Endothelial cell of umbilical vein (primary cell): Measurements from ENCODE around the gene SLC19A1. TPM values are rescaled to one million over a fixed set of nuclear protein-coding genes. Genes with fewer than 3 reads are reported as not detected.
A peak's percentile ranks its signal among the peaks of the same experiment; 100 is the strongest.

ENCODE experiments used
- BruUV-seq: library from RNA; stranded (reverse); fragments of 400-500 nt; replicated peaks from 2 replicates; lab custom pipeline; 2021; lab: Mats Ljungman, UMichigan
- CTCF ChIA-PET: fragments of 300-600, 350-600 bp; sonication (Branson Sonifier 250); formaldehyde crosslinking; loops from one replicate; lab custom pipeline; 2021; ENCODE audit warnings: antibody characterized with exemption, inconsistent platforms; lab: Charles Lee
- POLR2A ChIA-PET: fragments of 300-600, 350-600 bp; sonication (Branson Sonifier 250); formaldehyde crosslinking; loops from one replicate; lab custom pipeline; 2021; ENCODE audit warnings: antibody characterized with exemption, inconsistent platforms; lab: Charles Lee
- DNase-seq: peaks from one replicate; pipeline ENCODE4 v3.0.0-alpha.2; 2011; ENCODE audit warnings: low read depth, low spot score
- FAIRE-seq: peaks from 2 replicates; lab custom pipeline; 2011; peaks lifted over from hg19 to GRCh38; lab: Jason Lieb, UNC
- H2AFZ ChIP-seq: 2 replicates; pipeline ENCODE4 v1.6.0; 2012; ENCODE audit warnings: low read depth, low read length, control low read depth, inconsistent platforms
- H3K27ac ChIP-seq: 2 replicates; pipeline ENCODE4 v1.5.1; 2011; ENCODE audit warnings: low read depth, mild to moderate bottlenecking, control low read depth, low read length, moderate library complexity; ENCODE audit not compliant: insufficient read depth
- H3K27me3 ChIP-seq, 2 experiments: 2 replicates each; pipeline versions ENCODE4 v1.6.0 to v1.6.1; 2011; ENCODE audit warnings: low read length in 2 of 2, mixed read lengths in 1 of 2; ENCODE audit not compliant: control insufficient read depth in 2 of 2, insufficient read depth in 2 of 2
- H3K36me3 ChIP-seq, 2 experiments: 2 replicates in 1 of 2; 3 replicates in 1 of 2; pipeline ENCODE4 v1.5.1; 2011; ENCODE audit warnings: low read length in 2 of 2, mild to moderate bottlenecking in 1 of 2, moderate library complexity in 1 of 2; ENCODE audit not compliant: control insufficient read depth in 2 of 2, insufficient read depth in 2 of 2; ENCODE audit errors: extremely low read depth in 1 of 2
- H3K4me1 ChIP-seq: 3 replicates; pipeline ENCODE4 v1.5.1; 2011; ENCODE audit warnings: mild to moderate bottlenecking, low read length; ENCODE audit not compliant: control insufficient read depth, insufficient read depth; ENCODE audit errors: extremely low read depth
- H3K4me2 ChIP-seq: 2 replicates; pipeline ENCODE4 v1.6.1; 2011; ENCODE audit warnings: low read length, control low read depth, mixed read lengths; ENCODE audit not compliant: insufficient read depth
- H3K4me3 ChIP-seq, 3 experiments: fragments of 200-600 bp in 1 of 3; sonication (generic), shearing (Covaris generic) in 1 of 3; replicated peaks in 1 of 3; 2 replicates each; pipeline ENCODE4 v1.5.1; 2011 to 2016; ENCODE audit warnings: control low read depth in 3 of 3, low read length in 3 of 3, mild to moderate bottlenecking in 2 of 3, inconsistent platforms in 1 of 3, low read depth in 1 of 3, moderate library complexity in 1 of 3; ENCODE audit not compliant: insufficient read depth in 1 of 3
- H3K79me2 ChIP-seq: 2 replicates; pipeline ENCODE4 v1.6.0; 2012; ENCODE audit warnings: low read length, inconsistent platforms; ENCODE audit not compliant: control insufficient read depth, insufficient read depth
- H3K9ac ChIP-seq: replicated peaks from 2 replicates; pipeline ENCODE3; 2011; ENCODE audit warnings: low read length, control low read depth; ENCODE audit not compliant: insufficient read depth; ENCODE audit errors: extremely low read depth
- H3K9me1 ChIP-seq: replicated peaks from 3 replicates; pipeline ENCODE4 v1.6.0; 2011; ENCODE audit warnings: mild to moderate bottlenecking, low read length; ENCODE audit not compliant: control insufficient read depth, insufficient read depth; ENCODE audit errors: extremely low read depth
- H3K9me3 ChIP-seq: replicated peaks from 2 replicates; pipeline ENCODE4 v1.5.1; 2012; ENCODE audit warnings: low read length, inconsistent platforms; ENCODE audit not compliant: control insufficient read depth, insufficient read depth
- H4K20me1 ChIP-seq: replicated peaks from 2 replicates; pipeline ENCODE3; 2011; ENCODE audit warnings: mild to moderate bottlenecking, low read length; ENCODE audit not compliant: control insufficient read depth, insufficient read depth; ENCODE audit errors: extremely low read depth
- CTCF ChIP-seq, 2 donors: IDR thresholded peaks; 1 replicate in 1 of 2; 2 replicates in 1 of 2; pipeline ENCODE4 v1.5.1; 2011; ENCODE audit warnings: low read length in 2 of 2, mild to moderate bottlenecking in 2 of 2, moderate library complexity in 2 of 2, control low read depth in 1 of 2, inconsistent platforms in 1 of 2, low read depth in 1 of 2; ENCODE audit not compliant: insufficient read depth in 1 of 2; ENCODE audit errors: extremely low read depth in 1 of 2
- EZH2 ChIP-seq: IDR thresholded peaks from 2 replicates; pipeline ENCODE4 v1.6.1; 2012; ENCODE audit warnings: borderline replicate concordance, low read depth, mild to moderate bottlenecking, moderate library complexity, low read length, inconsistent platforms; ENCODE audit not compliant: severe bottlenecking
- FOS ChIP-seq: IDR thresholded peaks from 2 replicates; pipeline ENCODE4 v1.6.1; 2011; ENCODE audit warnings: mild to moderate bottlenecking, low read length, moderate library complexity, borderline replicate concordance; ENCODE audit not compliant: insufficient read depth
- GATA2 ChIP-seq: IDR thresholded peaks from 2 replicates; pipeline ENCODE4 v1.7.0; 2011; ENCODE audit warnings: low read depth, mild to moderate bottlenecking, moderate library complexity, mixed read lengths, low read length; ENCODE audit not compliant: insufficient read length, insufficient read depth
- JUN ChIP-seq: IDR thresholded peaks from 2 replicates; pipeline ENCODE4 v1.6.1; 2011; ENCODE audit warnings: borderline replicate concordance, low read depth; ENCODE audit not compliant: insufficient read length, insufficient read depth
- MAX ChIP-seq: IDR thresholded peaks from 2 replicates; pipeline ENCODE4 v1.6.1; 2011; ENCODE audit not compliant: insufficient read depth, insufficient read length
- MYC ChIP-seq: IDR thresholded peaks from one replicate; pipeline ENCODE4 v1.6.1; 2011; ENCODE audit warnings: mild to moderate bottlenecking, low read depth, low read length
- POLR2A ChIP-seq: IDR thresholded peaks from 2 replicates; pipeline ENCODE4 v1.6.1; 2012; ENCODE audit warnings: low read depth, mild to moderate bottlenecking, control low read depth, low read length
- POLR2AphosphoS5 ChIP-seq: IDR thresholded peaks from 2 replicates; pipeline ENCODE4 v1.6.1; 2012; ENCODE audit warnings: low read depth, mild to moderate bottlenecking, control low read depth, low read length, moderate library complexity; ENCODE audit not compliant: insufficient read depth
- dilution Hi-C: fragments of 300-500 bp; cut with MboI; formaldehyde crosslinking; loops from one replicate; pipeline ENCODE4 v1.15.0; 2019; ENCODE audit warnings: low sequenced_read_pairs; ENCODE audit not compliant: extremely low pct_ligation_motif_present
- intact Hi-C: fragments of 100-400 bp; cut with micrococcal nuclease; formaldehyde crosslinking; loops from one replicate; pipeline ENCODE4 v1.10.0; 2022
- polyA plus RNA-seq, 4 experiments: library from polyadenylated mRNA; depleted of rRNA in 3 of 4; stranded (reverse) in 3 of 4; unstranded in 1 of 4; fragments of >200 nt; gene quantifications; 2 replicates each; pipeline versions ENCODE4 v1.2.1 to v1.2.3, GENCODE V29; 2011 to 2012; ENCODE audit warnings: missing spikeins in 1 of 4
- total RNA-seq: library from RNA; stranded (reverse); gene quantifications from 2 replicates; pipeline ENCODE4 v1.2.3, GENCODE V29; 2021

Gene SLC19A1
- total and polyA plus RNA-seq, 2 donors (not counting 3 experiments of a cell fraction or from before 2014, with no cell fraction given) = 36.3 to 54.6 TPM

GRCh38 chr21:45542667-45543370 is 579 bp upstream of the SLC19A1 start:
- TSS peak; percentile 11 for BruUV-seq
- H3K9me3 ChIP-seq = no peaks in the 10 kb centered on the region
- no peaks in the 10 kb centered on the region for H3K9me1 ChIP-seq
- H3K36me3 ChIP-seq = no peaks in the 10 kb centered on the region
- peaks cover 9% of the 10 kb centered on the region for H3K4me1 ChIP-seq
- no peaks in the 10 kb centered on the region for H3K27me3 ChIP-seq
- H3K9ac ChIP-seq = no peak overlapping the region
- peaks cover 39% of the 10 kb centered on the region for H3K79me2 ChIP-seq
- ChIA-PET CTCF (interaction anchor here (1.9 kb wide), 1 partner anchor 13 kb away, joined by 7 read pairs; no protein-coding TSS in a partner anchor), POLR2A (interaction anchor here (0.7 kb wide), 1 partner anchor 24 kb away, joined by 7 read pairs; no protein-coding TSS in a partner anchor)
- no peak for TF ChIP-seq JUN
- no peak for TF ChIP-seq MYC
- no peak for TF ChIP-seq GATA2
- peak overlapping the region; percentile 30 for H3K4me2 ChIP-seq
- dilution Hi-C loops (no loop called here), intact Hi-C loops (no loop called here)
- FAIRE-seq (no peak), DNase-seq (no peak)
- peak overlapping the region in 1 of 3 experiments; percentile 79 for H3K4me3 ChIP-seq
- no peaks in the 10 kb centered on the region for H4K20me1 ChIP-seq
- H2AFZ ChIP-seq = no peak overlapping the region
- no peak overlapping the region for H3K27ac ChIP-seq

GRCh38 chr21:45541221-45542039 is 810 bp downstream of the SLC19A1 start:
- dilution Hi-C loops = no loop called here

More at GRCh38 chr21:45541221-45542039, 810 bp downstream of the SLC19A1 start:
- ChIA-PET POLR2A (no interaction called here), CTCF (interaction anchor here (1.3 kb wide), 1 partner anchor 401 kb away, joined by 3 read pairs; no protein-coding TSS in a partner anchor)
- FAIRE-seq (peak; percentile 81), DNase-seq (peak; percentile 53)
- peak overlapping the region; percentile 35 for H3K9ac ChIP-seq
- intact Hi-C loops = no loop called here
- no peaks in the 10 kb centered on the region for H3K9me1 ChIP-seq
- TSS peak; percentile 50 for BruUV-seq
- H3K27ac ChIP-seq = peak overlapping the region; percentile 36
- H3K9me3 ChIP-seq = no peaks in the 10 kb centered on the region
- peak overlapping the region; percentile 5 for H2AFZ ChIP-seq
- H3K4me2 ChIP-seq = peak overlapping the region; percentile 81
- H4K20me1 ChIP-seq = no peaks in the 10 kb centered on the region
- H3K4me3 ChIP-seq = peak overlapping the region; percentile 47 to 79 (median 59)
- H3K79me2 ChIP-seq = peaks cover 42% of the 10 kb centered on the region
- TF ChIP-seq MAX (peak; percentile 77), CTCF (IDR thresholded peaks at IDR 0.05; ENCODE audit: extremely low read depth in 1 of 2, insufficient read depth in 1 of 2, low read depth in 1 of 2, low read length in 2 of 2) (no peak), FOS (no peak), GATA2 (no peak), EZH2 (no peak), MYC (peak; percentile 74), POLR2AphosphoS5 (peak; percentile 68), JUN (no peak), POLR2A (peak; percentile 40)
- H3K27me3 ChIP-seq = no peaks in the 10 kb centered on the region
- peaks cover 9% of the 10 kb centered on the region for H3K4me1 ChIP-seq
- no peaks in the 10 kb centered on the region for H3K36me3 ChIP-seq
